ENCODE data around the gene SMIM35.
"Not testable (repeated sequence)": the region's sequence is repeated elsewhere in the genome, so short reads cannot be mapped to it uniquely, and the experiment has no call there.

Gene SMIM35

DNA sequence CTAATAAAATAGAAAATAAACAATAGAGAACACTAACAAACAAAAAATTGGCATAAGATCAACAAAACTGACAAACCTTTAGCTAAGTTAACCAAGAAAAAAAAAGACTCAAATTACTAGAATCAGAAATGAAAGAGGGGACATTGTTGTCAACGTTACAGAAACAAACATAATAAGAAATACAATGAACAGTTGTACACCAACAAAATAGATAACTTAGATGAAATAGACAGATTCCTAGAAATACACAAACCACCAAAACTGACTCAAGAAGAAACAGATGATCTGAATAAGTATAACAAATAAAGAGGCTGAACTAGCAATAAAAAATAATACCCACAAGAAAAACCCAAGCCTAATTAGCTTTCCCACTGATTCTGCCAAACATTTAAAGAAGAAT lies 44.6 kb downstream of the SMIM35 start:
- FAIRE-seq (no peak), DNase-seq (ENCODE audit: low spot score) (no peak)

- FAIRE-seq (no peak), DNase-seq (ENCODE audit: low spot score) (no peak)
These were observed 53.3 kb downstream of the SMIM35 start for GRCh38 chr11:118033443-118033842.

- FAIRE-seq, result no peak
- no peak for DNase-seq (ENCODE audit: low spot score)
These were observed 58.1 kb downstream of the SMIM35 start for GRCh38 chr11:118028626-118029025.

- FAIRE-seq (no peak), DNase-seq (ENCODE audit: low spot score) (no peak)
These were observed 59.1 kb downstream of the SMIM35 start for GRCh38 chr11:118027694-118028093.

- DNase-seq (ENCODE audit: low spot score) (no peak), FAIRE-seq (no peak)
These were observed 65.6 kb downstream of the SMIM35 start for GRCh38 chr11:118021146-118021545.

GRCh38 chr11:118018401-118018800 lies 68.4 kb downstream of the SMIM35 start:
- FAIRE-seq, result no peak

GRCh38 chr11:118017631-118018315 lies 69.0 kb downstream of the SMIM35 start:
- DNase-seq (ENCODE audit: low spot score) (no peak), FAIRE-seq (no peak)

More at GRCh38 chr11:118018401-118018800, 68.4 kb downstream of the SMIM35 start:
- DNase-seq (ENCODE audit: low spot score), result no peak

DNA sequence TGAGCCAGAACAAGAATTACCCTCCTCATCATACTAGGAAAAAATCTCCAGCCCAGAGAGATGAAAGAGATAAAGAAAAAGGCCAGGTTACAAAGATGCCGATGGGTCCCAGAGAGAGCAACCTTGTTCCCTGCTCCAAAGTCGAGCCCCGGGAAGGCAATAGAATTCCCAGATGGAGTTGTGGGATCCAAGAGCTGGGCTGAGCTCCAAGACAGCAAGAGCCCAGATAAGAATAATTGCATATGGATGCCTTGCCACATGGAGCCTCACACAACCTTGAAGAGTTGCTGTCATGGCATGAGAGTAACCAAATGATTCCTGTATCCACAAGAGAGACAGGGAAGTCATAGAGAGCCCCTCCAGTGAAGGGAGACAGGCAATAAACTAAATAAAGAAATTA lies 69.7 kb downstream of the SMIM35 start:
- FAIRE-seq (no peak), DNase-seq (ENCODE audit: low spot score) (no peak)

GRCh38 chr11:118016104-118016503 lies 70.7 kb downstream of the SMIM35 start:
- FAIRE-seq (no peak), DNase-seq (ENCODE audit: low spot score) (no peak)

- DNase-seq (ENCODE audit: low spot score), result no peak
- no peak for FAIRE-seq
These were observed 71.3 kb downstream of the SMIM35 start for GRCh38 chr11:118015385-118015841.

DNA sequence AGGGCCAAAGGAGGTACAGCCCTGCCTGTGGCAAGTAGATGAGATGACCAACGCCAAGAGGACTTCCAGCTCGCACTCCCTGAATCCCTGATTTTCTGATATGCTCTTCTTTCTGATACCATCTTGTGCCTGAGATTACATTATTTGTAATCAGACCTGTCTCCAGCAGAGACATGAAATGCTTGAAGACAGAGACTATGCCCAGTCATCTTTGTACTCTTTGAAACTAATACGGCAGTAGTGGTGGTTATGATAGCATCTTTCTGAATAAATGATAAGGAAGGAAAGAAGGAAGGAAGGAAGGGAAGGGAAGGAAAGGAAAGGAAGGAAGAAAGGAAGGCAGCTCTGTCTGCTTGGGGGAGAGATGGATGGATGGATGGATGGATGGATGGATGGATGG lies 72.7 kb downstream of the SMIM35 start:
- FAIRE-seq, result no peak

GRCh38 chr11:118012083-118012669 lies 74.6 kb downstream of the SMIM35 start:
- no peak for FAIRE-seq

More for the DNA sequence above, 72.7 kb downstream of the SMIM35 start:
- no peak for DNase-seq (ENCODE audit: low spot score)

GRCh38 chr11:118010738-118011461 lies 75.9 kb downstream of the SMIM35 start:
- FAIRE-seq, result no peak
- no peak for DNase-seq (ENCODE audit: low spot score)

More at GRCh38 chr11:118012083-118012669, 74.6 kb downstream of the SMIM35 start:
- DNase-seq (ENCODE audit: low spot score), result no peak

- no peak for FAIRE-seq
- no peak for DNase-seq (ENCODE audit: low spot score)
These were observed 76.7 kb downstream of the SMIM35 start for GRCh38 chr11:118009864-118010737.

DNA sequence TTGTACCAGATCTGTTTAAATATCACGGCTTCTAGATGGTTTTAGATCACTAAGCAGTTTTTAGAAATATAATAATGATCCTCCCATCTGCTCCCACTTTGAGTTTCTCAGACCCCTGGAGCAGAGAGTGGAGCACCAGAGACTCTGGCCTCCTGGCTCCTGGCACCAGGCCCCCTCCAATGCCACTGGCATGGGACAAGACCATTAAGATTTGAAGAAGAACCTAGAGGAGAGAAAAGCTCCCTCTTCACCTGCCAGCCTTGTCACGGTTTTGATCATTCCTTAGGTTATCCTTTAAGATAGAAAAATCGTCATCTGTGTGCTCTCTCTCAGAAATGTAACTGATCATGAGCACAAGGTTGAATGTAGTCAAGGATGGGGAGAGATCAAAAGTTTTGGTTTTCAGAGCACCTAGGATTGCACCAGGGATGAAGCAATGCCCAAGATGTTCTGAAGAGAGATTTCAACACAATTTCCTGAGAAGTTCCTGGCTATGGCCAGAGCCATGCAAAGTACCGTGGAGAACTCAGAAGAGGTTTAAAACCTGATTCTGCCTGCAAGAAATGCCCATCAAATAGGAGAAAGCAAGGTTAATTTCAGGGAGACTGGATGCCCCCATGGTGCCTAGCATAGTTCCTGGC lies 78.4 kb downstream of the SMIM35 start:
- no peak for DNase-seq (ENCODE audit: low spot score)
- FAIRE-seq, result no peak

DNA sequence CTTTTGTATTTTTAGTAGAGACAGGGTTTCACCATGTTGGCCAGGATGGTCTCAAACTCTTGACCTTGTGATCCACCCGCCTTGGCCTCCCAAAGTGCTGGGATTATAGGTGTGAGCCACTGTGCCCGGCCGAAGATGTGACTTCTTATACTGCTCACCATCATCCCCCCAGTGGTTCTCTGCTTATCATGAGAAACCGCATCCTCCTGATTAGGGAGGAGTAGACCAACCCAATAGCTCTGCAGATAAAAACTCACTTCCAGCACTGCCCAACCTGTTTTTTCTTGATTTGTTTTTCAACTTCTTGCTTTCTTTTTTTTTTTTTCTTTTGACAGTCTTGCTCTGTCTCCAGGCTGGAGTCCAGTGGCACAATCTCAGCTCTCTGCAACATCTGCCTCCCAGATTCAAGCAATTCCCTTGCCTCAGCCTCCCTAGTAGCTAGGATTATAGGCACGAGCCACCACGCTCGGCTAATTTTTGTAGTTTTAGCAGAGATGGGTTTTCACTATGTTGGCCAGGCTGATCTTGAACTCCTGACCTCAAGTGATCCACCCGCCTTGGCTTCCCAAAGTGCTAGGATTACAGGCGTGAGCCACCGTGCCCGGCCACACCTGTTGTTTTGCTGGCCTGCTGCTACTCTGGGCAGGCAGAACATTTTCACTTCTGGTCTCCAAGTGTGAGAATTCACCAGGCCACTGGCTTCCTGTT lies 79.0 kb downstream of the SMIM35 start:
- not testable (repeated sequence) for FAIRE-seq; DNase-seq (ENCODE audit: low spot score)

- FAIRE-seq (no peak), DNase-seq (ENCODE audit: low spot score) (no peak)
These were observed 79.7 kb downstream of the SMIM35 start for GRCh38 chr11:118007040-118007439.

- no peak for DNase-seq (ENCODE audit: low spot score)
- FAIRE-seq, result no peak
These were observed 80.6 kb downstream of the SMIM35 start for GRCh38 chr11:118006153-118006534.

GRCh38 chr11:118005224-118006152 lies 81.3 kb downstream of the SMIM35 start:
- DNase-seq (ENCODE audit: low spot score) (no peak), FAIRE-seq (no peak)

Data from RCC 7860 (cell line).